T1000 (cell line): ENCODE data around the gene ERMARD.

Experiments
- DNase-seq: peaks from one replicate; lab custom pipeline; 2025; ENCODE audit warnings: mixed read lengths; lab: John Stamatoyannopoulos, UW

ERMARD gene

DNA sequence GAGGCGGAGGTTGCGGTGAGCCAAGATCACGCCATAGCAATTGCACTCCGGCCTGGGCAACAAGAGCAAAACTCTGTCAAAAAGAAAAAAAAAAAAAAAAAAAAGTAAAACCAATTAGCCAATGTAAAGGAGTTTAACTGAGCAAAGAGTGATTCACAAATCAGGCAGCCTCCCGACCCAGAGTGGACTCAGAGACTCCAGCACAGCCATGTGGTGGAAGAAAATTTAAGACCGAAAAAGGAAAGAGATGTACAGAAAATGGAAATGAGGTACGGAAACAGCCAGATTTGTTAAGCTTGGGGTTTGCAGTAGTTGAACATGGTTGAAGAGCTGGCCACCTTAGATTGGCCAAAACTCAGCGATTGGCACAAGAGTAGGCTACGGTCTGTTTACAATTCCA lies 51.4 kb downstream of the ERMARD start:
- DNase-seq = no peak

DNA sequence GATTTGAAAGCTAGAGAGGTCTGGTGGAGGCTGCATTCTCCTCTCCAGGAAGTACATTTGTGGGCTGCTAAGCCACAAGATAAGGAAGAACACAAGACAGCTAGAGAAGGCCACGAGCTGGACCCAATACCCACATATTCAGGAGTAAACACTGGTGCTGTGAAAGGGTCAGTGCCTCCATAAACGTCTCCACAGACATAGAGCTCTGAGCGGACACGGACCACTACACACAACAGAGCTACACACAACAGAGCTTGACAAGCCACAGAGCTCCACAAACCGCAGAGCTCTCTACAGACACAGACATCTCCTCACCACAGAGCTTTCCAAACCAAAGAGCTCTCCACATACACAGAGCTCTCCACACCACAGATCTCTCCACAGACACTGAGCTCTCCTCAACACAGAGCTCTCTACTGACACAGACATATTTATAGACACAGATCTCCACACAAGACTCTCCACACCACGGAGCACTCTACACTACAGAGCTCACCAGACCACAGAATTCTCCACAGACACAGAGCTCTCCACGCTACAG lies 51.9 kb downstream of the ERMARD start:
- no peak for DNase-seq

DNA sequence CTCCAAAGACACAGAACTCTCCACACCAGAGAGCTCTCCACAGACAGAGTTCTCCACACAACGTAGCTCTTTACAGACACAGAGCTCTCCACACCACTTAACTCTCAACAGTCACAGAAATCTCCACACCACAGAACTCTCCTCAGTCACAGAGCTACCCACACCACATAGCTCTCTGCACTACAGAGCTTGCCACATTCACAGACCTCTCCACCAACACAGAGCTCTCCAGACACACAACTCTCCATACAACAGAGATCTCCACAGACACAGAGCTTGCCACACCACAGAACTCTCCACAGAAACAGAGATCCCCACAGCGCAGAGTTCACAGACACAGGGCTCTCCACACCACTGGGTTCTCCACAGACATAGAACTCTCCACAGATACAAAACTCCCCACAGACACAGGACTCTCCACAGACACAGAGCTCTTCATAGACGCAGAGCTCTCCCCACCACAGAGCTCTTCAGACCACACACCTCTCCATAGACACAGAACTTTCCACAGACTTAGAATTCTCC lies 52.5 kb downstream of the ERMARD start:
- no peak for DNase-seq

DNA sequence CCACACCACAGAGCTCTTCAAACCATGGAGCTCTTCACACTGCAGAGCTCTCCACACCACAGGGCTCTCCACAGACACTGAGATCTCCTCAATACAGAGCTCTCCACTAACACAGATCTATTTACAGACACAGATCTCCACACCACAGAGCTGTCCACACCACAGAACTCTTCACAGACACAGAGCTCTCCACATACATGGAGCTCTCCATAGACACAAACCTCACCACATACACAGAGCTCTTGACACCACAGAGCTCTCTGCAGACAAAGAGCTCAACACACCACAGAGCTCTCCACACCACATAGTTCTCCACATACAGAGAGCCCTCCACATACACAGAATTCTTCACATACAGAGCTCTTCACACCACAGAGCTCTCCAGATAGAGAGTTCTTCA lies 53.0 kb downstream of the ERMARD start:
- DNase-seq = no peak

DNA sequence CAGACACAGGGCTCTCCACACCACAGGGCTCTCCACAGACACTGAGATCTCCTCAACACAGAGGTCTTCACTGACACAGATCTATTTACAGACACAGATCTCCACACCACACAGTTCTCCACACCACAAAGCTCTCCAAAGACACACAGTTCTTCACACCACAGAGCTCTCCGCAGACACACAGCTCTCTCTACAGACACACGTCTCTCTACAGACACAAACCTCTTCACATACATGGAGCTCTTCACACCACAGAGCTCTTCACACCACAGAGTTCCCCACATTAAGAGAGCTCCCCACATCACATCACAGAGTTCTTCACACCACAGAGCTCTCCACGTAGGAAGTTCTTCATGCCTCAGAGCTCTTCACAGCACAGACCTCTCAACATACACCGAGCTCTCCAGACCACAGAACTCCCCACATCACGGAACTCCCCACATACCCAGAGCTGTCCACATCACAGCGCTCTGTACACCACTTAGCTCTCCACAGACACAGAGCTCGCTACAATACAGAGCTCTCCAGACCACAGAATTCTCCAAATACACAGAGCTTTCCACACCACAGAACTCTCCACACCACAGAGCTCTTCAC lies 53.9 kb downstream of the ERMARD start:
- no peak for DNase-seq

DNA sequence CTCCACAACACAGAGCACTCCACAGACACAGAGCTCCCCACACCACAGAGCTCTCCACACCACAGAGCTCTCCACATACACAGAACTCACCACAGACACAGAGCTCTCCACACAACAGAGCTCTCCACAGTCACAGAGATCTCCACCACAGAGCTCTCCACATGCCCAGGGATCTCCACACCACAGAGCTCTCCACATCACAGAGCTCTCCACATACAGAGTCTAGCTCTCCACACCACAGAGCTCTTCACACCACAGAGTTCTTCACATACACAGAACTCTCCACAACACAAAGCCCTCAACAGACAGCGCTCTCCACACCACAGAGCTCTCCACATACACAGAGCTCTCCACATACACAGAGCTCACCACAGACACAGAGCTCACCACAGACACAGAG lies 55.3 kb downstream of the ERMARD start:
- no peak for DNase-seq

DNA sequence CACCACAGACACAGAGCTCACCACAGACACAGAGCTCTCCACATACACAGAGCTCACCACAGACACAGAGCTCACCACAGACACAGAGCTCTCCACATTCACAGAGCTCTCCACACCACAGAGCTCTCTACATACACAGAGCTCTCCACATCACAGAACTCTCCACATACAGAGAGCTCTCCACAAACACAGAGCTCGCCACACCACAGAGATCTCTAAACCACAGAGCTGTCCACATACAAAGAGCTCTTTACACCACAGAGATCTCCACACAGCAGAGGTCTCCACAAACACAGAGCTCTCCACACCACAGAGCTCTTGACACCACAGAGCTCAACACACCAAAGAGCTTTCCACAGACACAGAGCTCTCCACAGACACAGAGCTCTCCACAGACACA lies 55.8 kb downstream of the ERMARD start:
- DNase-seq = no peak

DNA sequence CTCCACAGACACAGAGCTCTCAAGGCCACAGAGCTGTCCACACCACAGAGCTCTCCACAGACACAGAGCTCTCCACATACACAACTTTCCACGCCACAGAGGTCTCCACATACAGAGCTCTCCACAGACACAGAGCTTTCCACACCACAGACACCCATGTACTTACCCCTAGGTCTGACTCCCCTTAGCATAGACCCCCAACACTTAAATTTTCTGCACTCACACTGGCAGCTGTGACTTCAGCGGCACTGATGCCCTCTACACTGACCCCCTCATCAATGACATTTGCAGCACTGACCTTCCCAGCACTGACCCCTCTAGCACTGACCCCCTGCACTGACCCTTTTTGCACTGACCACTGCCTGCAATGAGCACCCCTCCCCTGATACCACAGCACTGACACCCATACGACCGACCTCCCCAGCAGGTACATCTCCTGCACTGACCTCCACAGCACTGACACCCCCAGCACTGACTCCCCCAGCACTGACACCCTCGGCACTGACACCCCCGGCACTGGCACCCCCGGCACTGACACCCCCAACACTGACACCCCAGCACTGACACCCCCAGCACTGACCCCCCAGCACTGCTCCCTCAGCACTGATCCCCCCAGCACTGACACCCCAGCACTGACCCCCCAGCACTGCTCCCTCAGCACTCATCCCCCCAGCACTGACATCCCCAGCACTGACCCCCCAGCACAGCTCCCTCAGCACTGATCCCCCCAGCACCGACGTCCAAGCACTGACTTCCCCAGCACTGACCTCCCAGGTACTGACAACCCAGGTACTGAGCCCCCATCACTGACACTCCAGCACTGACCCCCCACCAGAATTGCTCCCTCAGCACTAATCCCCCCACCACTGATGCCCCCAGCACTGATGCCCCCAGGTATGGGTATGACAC lies 56.5 kb downstream of the ERMARD start:
- no peak for DNase-seq

DNA sequence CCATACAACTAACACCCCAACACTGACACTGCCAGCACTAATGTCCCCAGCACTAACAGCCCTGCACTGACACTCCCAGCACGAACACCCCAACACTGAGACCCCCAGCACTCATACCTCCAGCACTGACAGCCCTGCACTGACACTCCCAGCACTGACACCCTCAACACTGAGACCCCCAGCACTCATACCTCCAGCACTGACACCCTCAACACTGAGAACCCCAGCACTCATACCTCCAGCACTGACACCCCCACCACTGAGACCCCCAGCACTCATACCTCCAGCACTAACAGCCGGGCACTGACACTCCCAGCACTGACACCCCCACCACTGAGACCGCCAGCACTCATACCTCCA lies 57.2 kb downstream of the ERMARD start:
- no peak for DNase-seq

DNA sequence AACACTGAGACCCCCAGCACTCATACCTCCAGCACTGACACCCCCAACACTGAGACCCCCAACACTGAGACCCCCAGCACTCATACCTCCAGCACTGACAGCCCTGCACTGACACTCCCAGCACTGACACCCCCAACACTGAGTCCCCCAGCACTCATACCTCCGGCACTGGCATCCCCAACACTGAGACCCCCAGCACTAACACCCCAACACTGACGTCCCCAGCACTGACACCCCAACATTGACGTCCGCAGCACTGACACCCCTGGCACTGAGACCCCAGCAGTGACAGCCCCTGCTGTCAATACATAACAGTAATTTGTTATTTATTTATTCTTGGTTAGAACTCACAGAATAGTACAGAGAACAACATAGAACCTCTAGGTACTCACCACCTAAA lies 58.0 kb downstream of the ERMARD start:
- DNase-seq = no peak

DNA sequence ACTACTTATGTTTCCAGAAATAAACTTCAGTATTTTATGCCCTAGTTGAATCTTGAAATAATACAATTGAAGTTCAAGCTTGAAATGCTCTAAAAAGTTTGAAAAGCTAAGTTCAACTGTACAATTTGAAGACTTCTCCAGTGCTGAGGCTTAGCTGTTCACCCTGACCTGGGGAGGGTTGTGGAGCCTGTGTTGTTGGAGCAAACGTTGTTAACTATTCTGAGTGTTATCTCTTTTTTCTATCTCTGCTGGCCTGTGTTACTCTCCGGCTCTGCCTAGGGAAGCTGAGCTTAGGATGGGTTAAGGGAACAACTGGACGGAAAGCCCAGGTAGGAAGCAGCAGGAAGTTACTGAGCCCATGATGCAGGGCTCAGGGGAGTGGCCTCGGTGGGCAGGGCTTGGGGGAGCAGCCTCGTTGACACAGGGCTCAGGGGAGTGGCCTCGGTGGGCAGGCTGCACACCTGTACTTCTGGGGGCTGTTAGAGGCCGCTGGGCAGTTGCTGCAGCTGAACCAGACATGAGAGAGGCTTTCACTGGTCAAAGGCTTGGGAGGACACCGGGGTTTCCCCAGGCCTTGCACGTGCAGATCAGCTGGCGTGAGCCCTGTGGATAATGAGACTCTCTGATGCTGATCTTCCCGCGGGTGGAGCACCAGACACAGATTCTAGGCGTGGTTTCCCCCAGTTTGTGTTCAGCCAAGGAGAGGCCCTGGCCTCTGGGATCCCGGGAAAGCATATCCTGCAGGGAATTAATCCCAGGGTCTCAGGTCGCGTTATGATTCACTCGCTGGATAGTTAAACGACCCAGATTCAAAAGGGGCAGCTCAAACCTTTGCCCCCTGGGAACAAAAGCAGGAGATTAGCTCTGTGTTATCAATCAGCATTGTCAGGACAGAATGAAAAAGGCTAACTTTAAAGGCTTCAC lies 58.9 kb downstream of the ERMARD start:
- DNase-seq = no peak

DNA sequence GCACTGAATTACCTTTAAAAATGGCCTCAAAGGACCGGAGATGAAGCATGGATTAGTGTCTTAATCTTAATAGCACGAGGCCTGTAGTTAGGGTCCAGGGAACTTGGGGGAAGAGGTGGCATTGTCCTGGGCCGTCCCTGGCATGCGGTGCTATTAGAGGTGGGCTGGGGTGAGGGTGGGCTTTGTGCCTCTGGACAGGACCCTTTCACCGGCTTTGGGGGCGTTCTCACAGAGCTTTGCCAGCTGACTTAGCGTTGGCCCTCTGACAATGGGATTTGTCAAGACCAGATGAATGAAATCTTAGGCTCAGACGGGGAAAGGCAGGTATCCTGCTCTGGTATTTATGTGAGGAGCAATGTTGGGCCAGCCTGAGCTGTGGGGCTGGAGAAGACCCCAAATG lies 59.6 kb downstream of the ERMARD start:
- no peak for DNase-seq

DNA sequence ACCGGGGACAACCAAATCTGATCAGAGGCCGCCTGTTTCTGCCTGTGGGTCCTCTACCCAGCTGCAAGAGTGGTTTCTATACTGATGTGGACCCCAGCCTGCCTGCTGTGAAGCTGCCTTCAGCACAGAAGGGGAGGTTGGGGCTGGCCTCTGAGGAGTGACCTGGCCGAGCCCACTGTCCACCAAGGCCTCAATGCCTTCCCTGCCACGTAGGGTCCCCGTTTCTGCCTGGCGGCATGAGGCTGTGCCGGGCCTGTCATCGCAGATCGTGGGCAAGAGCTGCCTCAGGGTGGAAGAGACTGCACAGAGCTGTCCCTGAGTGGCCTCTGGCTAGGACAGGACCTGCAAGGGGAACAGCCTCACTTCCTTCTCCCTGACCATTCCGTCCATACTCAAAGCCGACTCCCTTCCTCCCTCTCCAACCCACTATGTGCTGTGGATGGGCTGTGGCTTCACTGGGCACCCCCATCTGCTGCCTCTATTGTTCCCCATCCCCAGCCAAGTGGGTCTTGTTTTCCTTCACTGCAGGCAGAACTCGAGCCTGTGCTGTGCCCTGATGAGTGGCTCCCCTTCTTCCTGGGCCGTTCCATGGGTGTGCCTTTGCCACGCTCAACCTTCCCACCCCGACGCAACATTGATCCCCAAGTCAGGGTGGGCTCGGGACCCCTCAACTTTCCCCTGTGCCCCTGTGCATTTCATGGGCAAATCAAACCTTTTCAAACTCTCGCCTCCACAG lies 60.3 kb downstream of the ERMARD start:
- DNase-seq = no peak

DNA sequence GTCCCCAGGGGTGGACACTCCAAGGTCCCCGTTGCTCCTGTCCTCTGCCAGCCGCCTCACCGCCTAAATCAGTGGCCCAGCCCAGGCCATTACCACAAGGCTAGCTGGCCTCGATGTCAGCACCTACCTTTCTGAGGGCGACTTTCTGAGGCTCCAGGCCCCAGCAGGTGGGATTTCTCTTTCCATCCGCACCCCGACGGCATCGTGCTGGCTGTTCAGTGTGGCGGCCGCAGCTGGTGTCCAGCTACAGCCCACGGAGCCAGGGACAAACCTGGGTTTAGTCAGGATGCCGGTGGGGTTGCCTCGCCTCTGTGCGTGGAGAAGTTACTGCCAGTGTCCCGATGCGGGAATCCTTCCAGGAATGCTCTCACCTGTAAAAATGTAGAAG lies 60.8 kb downstream of the ERMARD start:
- DNase-seq = no peak

DNA sequence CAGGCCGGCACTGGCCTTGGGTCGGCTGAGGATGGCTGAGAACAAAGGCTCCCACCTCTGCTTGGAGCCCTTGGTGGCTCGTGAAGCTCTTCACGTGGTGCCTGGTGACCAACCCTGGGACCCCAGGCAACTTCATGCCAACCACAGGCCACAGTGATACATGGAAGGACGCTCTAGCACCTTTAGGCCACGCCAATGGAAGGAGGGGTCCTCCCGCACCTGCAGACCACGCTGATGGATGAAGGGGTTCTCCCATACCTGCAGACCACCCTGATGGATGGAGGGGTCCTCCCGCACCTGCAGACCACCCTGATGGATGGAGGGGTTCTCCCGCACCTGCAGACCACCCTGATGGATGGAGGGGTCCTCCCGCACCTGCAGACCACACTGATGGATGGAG lies 62.5 kb downstream of the ERMARD start:
- DNase-seq = no peak

DNA sequence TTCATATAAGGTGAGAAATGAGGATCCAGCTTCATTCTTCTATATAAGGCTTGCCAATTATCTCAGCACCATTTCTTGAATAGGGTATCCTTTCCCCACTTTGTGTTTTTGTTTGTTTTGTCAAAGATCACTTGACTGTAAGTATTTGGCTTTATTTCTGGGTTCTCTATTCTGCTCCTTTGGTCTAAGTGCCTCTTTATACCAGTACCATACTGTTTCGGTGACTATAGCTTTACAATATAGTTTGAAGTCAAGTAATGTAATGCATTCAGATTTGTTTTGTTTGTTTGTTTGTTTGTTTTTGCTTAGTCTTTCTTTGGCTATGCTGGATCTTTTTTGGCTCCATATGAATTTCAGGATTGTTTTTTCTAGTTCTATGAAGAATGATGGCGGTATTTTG lies 64.6 kb downstream of the ERMARD start:
- DNase-seq = no peak

DNA sequence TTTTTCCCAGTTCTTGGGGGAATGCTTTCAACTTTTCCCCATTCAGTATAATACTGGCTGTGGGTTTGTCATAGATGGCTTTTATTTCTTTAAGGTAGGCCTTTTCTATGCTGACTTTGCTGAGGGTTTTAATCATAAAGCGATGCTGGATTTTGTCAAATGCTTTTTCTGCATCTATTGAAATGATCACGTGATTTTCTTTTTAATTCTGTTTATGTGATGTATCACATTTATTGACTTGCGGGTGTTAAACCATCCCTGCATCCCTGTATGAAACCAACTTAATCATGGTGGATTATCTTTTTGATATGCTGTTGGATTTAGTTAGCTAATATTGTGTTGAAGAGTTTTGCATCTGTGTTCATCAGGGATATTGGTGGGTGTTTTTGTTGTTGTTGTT lies 65.6 kb downstream of the ERMARD start:
- no peak for DNase-seq

DNA sequence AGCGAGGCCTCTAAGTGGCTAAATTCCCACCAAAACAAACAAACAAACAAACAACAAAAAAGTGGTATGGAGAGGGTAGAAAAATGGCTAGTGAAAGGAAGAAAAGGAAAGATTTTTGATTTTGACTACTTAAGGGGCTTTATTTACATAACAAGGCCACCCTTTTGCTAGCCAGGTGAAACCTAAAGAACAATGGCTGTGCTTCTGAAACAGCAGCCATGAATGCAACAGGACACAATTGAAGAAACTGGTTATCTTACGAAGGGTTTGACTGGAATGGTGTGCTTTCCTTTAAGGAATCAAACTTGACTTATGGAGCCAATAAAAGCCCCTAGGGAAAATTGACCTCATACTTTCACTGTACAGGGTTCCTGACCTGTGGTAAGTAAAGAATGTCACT lies 68.9 kb downstream of the ERMARD start:
- DNase-seq = no peak

DNA sequence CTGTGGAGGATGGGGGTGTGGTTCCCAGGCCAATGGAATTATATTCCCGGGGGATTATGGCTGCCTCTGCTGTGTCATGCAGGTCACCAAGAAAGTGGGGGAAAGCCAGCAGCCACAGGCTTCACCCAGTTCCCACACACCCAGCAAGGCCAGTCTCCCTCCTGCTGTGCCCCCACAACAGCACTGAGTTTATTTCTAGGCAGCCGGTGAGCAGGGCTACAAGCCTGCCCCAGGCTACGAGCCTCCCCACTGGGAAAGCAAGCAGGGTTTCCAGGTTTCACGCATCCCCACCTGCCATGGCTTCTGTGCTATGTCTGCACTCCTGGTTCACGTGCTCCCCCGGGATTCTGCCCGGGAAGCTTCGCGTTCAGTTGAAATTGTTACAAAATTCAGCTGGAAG lies 72.6 kb downstream of the ERMARD start:
- no peak for DNase-seq

DNA sequence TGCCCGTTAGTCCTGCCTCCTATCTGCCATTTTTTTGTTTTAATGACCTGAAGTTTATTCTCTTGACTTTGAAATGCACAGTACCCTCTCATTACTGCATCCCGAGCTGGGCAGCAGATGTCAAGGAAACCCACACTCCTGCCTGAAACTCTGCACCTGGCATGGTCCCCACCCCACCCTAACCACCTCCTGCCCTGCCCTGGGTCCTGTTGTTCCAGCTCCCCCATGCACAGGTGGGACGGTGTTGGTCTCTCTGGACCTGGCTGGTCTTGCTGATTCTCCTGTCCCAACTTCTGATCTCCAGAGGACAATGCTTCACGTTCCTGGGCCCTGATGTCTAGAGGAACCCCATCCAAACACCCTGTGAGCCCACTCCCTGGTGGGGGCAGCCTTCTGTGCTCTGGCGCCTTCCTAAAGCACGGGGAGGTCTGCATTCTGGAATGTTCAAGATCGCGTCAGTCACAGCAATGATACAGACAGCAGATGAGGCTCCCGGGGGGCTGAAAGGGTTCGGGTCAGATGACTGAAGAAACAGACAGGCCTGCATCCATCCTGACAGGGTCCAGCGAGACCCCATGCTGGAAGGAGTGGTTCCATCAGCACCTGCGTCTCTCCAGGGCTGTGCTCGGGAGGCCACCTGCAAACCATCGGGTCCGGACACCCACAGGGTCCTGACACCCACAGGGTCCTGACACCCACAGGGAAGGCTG lies 73.6 kb downstream of the ERMARD start:
- no peak for DNase-seq
